H1 (cell line): Measurements from ENCODE around the gene PDE4B. TPM values are rescaled to one million over a fixed set of nuclear protein-coding genes. Genes with fewer than 3 reads are reported as not detected.

Source experiments
- KDM1A ChIP-seq: fragments of 200-600, 300-600 bp; sonication (generic); IDR thresholded peaks from 2 replicates; pipeline ENCODE4 v1.7.1; 2016; ENCODE audit warnings: mild to moderate bottlenecking, low read length, borderline replicate concordance
- POLR2AphosphoS5 ChIP-seq: IDR thresholded peaks from 2 replicates; pipeline ENCODE4 v1.6.1; 2011; ENCODE audit warnings: low read depth, low read length
- SIRT6 ChIP-seq: IDR thresholded peaks from one replicate; pipeline ENCODE4 v1.7.1; 2012; ENCODE audit warnings: low read length, inconsistent platforms
- polyA plus RNA-seq, 7 experiments: library from polyadenylated mRNA; depleted of rRNA in 3 of 7; stranded (reverse) in 5 of 7; unstranded in 2 of 7; fragments of >200 nt in 5 of 7; fragments of 200-250 nt in 2 of 7; gene quantifications; 1 replicate in 5 of 7; 2 replicates in 1 of 7; 4 replicates in 1 of 7; pipeline versions ENCODE4 v1.2.1 to v1.2.3, GENCODE V29; 2011 to 2013; ENCODE audit warnings: missing spikeins in 2 of 7, mixed read lengths in 2 of 7
- total RNA-seq: library from RNA; stranded (reverse); fragmentation: NEBNext Ultra II Directional; extraction: Animal tissue kit (Norgen Biotek cat#: 25700); gene quantifications from 2 replicates; pipeline ENCODE4 v1.2.1, GENCODE V29; 2021

PDE4B gene
- total and polyA plus RNA-seq, 2 of the 8 experiments (the other 6 are each of a cell fraction or from before 2014, with no cell fraction given): 5.0 to 15.1 TPM

- TF ChIP-seq POLR2AphosphoS5: no peak
- no peak for TF ChIP-seq SIRT6
- TF ChIP-seq KDM1A: no peak
Observed at GRCh38 chr1:66273656-66274055, 481.0 kb downstream of the PDE4B start (continued).
